A549 (cell line): ENCODE results near the gene MTHFR. TPM values are rescaled to one million over a fixed set of nuclear protein-coding genes. Genes with fewer than 3 reads are reported as not detected.

ENCODE experiments used
- ATAC-seq, 2 experiments: fragments of 200-7000 bp in 1 of 2; fragments of >200 bp in 1 of 2; cut with Nextera tagmentation in 1 of 2; cut with Tn5 transposase in 1 of 2; 3 replicates each; pipeline versions ENCODE4 v1.8.0 to v1.9.1; 2018 to 2020; ENCODE audit warnings: mild to moderate bottlenecking in 1 of 2, moderate library complexity in 1 of 2
- CTCF ChIA-PET: fragments of 300-600 bp; sonication (Branson Sonifier 250); formaldehyde crosslinking; extraction: SDS; loops from one replicate; lab custom pipeline; 2021; ENCODE audit warnings: antibody characterized with exemption, inconsistent platforms; lab: Yijun Ruan, JAX
- POLR2A ChIA-PET: fragments of 350-600 bp; formaldehyde crosslinking; extraction: SDS; loops from one replicate; lab custom pipeline; 2021; ENCODE audit warnings: antibody characterized with exemption, inconsistent platforms; lab: Yijun Ruan, JAX
- DNase-seq, 2 experiments: peaks; one replicate each; pipeline versions ENCODE4 v3.0.0 to v3.0.0-alpha.2; 2011 to 2016; ENCODE audit warnings: low read depth in 1 of 2, low spot score in 1 of 2
- FAIRE-seq: peaks from 2 replicates; lab custom pipeline; 2011; peaks lifted over from hg19 to GRCh38; lab: Jason Lieb, UNC
- H3K27ac ChIP-seq, 2 experiments: fragments of >200 bp; sonication (Bioruptor Twin); formaldehyde crosslinking; 3 replicates each; pipeline ENCODE4 v1.5.1; 2016 to 2017
- H3K4me1 ChIP-seq: fragments of >200 bp; sonication (Bioruptor Twin); formaldehyde crosslinking; 3 replicates; pipeline ENCODE4 v1.6.1; 2016
- H3K4me2 ChIP-seq: fragments of >200 bp; sonication (Bioruptor Twin); formaldehyde crosslinking; 3 replicates; pipeline ENCODE4 v1.6.1; 2016
- H3K4me3 ChIP-seq: fragments of >200 bp; sonication (Bioruptor Twin); formaldehyde crosslinking; 3 replicates; pipeline ENCODE4 v1.5.1; 2016
- H3K9me3 ChIP-seq: fragments of >200 bp; sonication (Bioruptor Twin); formaldehyde crosslinking; 3 replicates; pipeline ENCODE4 v1.6.1; 2016
- FOXS1 ChIP-seq: fragments of 250-450 bp; sonication (Bioruptor Pico); IDR thresholded peaks from 2 replicates; pipeline ENCODE4 v1.5.0; 2020; ENCODE audit warnings: mild to moderate bottlenecking, moderate library complexity
- JUNB ChIP-seq: fragments of >200 bp; sonication (Bioruptor Twin); formaldehyde crosslinking; IDR thresholded peaks from 2 replicates; pipeline ENCODE4 v1.6.1; 2016
- PBX3 ChIP-seq: IDR thresholded peaks from 2 replicates; pipeline ENCODE4 v1.6.1; 2012
- RAD21 ChIP-seq, 2 experiments: fragments of >200 bp in 1 of 2; sonication (Bioruptor Twin) in 1 of 2; formaldehyde crosslinking in 1 of 2; IDR thresholded peaks in 1 of 2; conservative IDR thresholded peaks in 1 of 2; 2 replicates in 1 of 2; 3 replicates in 1 of 2; pipeline ENCODE4 v1.6.1; 2012 to 2018; ENCODE audit warnings: inconsistent platforms in 1 of 2
- RNF2 ChIP-seq: fragments of 200-600 bp; sonication (generic); IDR thresholded peaks from 2 replicates; pipeline ENCODE4 v1.6.1; 2016; ENCODE audit warnings: low read depth, mild to moderate bottlenecking, antibody characterized with exemption, moderate library complexity, borderline replicate concordance
- SMC3 ChIP-seq: fragments of >200 bp; sonication (Bioruptor Twin); formaldehyde crosslinking; IDR thresholded peaks from 3 replicates; pipeline ENCODE4 v1.6.1; 2018; ENCODE audit warnings: inconsistent platforms
- USF2 ChIP-seq: fragments of 450-650 bp; IDR thresholded peaks from 2 replicates; pipeline ENCODE4 v1.6.1; 2014; ENCODE audit warnings: antibody characterized with exemption
- ZFP36 ChIP-seq: fragments of 450-650 bp; IDR thresholded peaks from 2 replicates; pipeline ENCODE4 v1.6.1; 2014; ENCODE audit warnings: borderline replicate concordance; ENCODE audit not compliant: partially characterized antibody
- WGBS: methylation state at CpG from one replicate; pipeline ENCODE4 v1.1.6; 2017; ENCODE audit errors: missing lambda C conversion rate; 5-methylcytosine and 5-hydroxymethylcytosine counted together
- polyA plus RNA-seq, 4 experiments: library from polyadenylated mRNA; depleted of rRNA in 3 of 4; stranded (reverse); fragments of >200 nt; fragmentation: RNase III in 1 of 4; extraction: RNeasy Plus Mini Kit Qiagen cat#74134 plus additional on column Dnase treatment in 1 of 4; gene quantifications; 2 replicates in 3 of 4; 3 replicates in 1 of 4; pipeline ENCODE4 v1.2.3, GENCODE V29; 2011 to 2017
- TF ChIP-seq, protein P1 (sequence below): fragments of >200 bp; sonication (Bioruptor Twin); formaldehyde crosslinking; IDR thresholded peaks from 3 replicates; pipeline ENCODE4 v1.5.1; 2016
- TF ChIP-seq, protein P2 (sequence below): IDR thresholded peaks from 2 replicates; pipeline ENCODE4 v1.6.1; 2012

Gene MTHFR
- polyA plus RNA-seq, 2 of the 4 experiments (the other 2 are of a cell fraction), result 4.5 to 5.2 TPM

DNA sequence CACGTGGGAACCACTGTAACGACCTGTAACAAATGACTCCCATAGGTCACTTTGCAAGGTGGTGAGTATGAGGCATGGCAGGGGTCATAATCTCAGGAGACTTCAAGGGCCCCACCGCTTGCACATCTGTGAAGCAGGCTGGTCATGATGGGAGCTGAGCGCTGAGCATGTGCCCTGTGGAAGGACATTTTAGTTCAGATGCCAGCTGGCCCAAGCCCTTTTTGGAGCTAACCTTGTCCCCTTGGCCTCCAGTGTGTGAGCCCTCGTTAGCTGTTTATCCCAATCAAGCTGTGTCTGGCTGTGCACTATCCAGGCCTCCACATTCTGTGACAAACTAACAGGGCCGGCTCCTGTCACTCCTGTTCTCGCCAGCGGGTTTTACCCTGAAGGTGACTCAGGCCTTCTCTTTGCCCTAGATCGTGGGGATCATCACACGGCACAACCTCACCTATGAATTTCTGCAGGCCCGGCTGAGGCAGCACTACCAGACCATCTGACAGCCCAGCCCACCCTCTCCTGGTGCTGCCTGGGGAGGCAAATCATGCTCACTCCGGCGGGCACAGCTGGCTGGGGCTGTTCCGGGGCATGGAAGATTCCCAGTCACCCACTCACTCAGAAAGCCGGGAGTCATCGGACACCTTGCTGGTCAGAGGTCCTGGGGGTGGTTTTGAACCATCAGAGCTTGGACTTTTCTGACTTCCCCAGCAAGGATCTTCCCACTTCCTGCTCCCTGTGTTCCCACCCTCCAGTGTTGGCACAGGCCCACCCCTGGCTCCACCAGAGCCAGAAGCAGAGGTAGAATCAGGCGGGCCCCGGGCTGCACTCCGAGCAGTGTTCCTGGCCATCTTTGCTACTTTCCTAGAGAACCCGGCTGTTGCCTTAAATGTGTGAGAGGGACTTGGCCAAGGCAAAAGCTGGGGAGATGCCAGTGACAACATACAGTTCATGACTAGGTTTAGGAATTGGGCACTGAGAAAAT is 34.3 kb upstream of the MTHFR start:
- FAIRE-seq, result no peak
- CTCF ChIA-PET, result interaction anchor here (0.7 to 5.6 kb wide), 16 partner anchors 9 to 141 kb away, joined by 3 to 48 read pairs (median 4); partner anchors contain the start of genes CLCN6, MFN2 and MTHFR

GRCh38 chr1:11838349-11839272 is 32.8 kb upstream of the MTHFR start:
- DNase-seq (peak; percentile 49 to 83), FAIRE-seq (no peak), ATAC-seq (peak; percentile 84 to 96)
- Histone ChIP-seq H3K4me1 (no peaks in the 10 kb centered on the region), H3K27ac (no peak overlapping the region), H3K4me3 (no peak overlapping the region), H3K9me3 (no peaks in the 10 kb centered on the region), H3K4me2 (no peak overlapping the region)
- TF ChIP-seq ZFP36 (no peak), SMC3 (peak; percentile 73), RAD21 (conservative IDR thresholded peaks at IDR 0.05 in 1 of 2, IDR thresholded peaks at IDR 0.05 in 1 of 2) (peak; percentile 81 to 86)
- TF ChIP-seq, protein P1, sequence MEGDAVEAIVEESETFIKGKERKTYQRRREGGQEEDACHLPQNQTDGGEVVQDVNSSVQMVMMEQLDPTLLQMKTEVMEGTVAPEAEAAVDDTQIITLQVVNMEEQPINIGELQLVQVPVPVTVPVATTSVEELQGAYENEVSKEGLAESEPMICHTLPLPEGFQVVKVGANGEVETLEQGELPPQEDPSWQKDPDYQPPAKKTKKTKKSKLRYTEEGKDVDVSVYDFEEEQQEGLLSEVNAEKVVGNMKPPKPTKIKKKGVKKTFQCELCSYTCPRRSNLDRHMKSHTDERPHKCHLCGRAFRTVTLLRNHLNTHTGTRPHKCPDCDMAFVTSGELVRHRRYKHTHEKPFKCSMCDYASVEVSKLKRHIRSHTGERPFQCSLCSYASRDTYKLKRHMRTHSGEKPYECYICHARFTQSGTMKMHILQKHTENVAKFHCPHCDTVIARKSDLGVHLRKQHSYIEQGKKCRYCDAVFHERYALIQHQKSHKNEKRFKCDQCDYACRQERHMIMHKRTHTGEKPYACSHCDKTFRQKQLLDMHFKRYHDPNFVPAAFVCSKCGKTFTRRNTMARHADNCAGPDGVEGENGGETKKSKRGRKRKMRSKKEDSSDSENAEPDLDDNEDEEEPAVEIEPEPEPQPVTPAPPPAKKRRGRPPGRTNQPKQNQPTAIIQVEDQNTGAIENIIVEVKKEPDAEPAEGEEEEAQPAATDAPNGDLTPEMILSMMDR, result peak; percentile 79
- WGBS, result 62% methylated on average over 35 of the region's 40 CpGs
- ChIA-PET CTCF (interaction anchor here (0.6 to 5.6 kb wide), 32 partner anchors 9 to 584 kb away, joined by 3 to 48 read pairs (median 5); partner anchors contain the start of genes CLCN6, MFN2, MTHFR and NPPA), POLR2A (interaction anchor here (1.0 kb wide), 2 partner anchors 69 to 71 kb away, joined by 6 to 16 read pairs; no protein-coding TSS in a partner anchor)

More for the DNA sequence above, 34.3 kb upstream of the MTHFR start:
- Histone ChIP-seq H3K9me3 (no peaks in the 10 kb centered on the region), H3K4me1 (no peaks in the 10 kb centered on the region), H3K4me2 (no peak overlapping the region), H3K27ac (no peak overlapping the region), H3K4me3 (no peak overlapping the region)
- POLR2A ChIA-PET, result no interaction called here
- TF ChIP-seq FOXS1 (CRISPR knock-in tag) (no peak), PBX3 (no peak)
- no peak for ATAC-seq
- 91% methylated on average over 14 of the region's 20 CpGs for WGBS
- no peak for DNase-seq

DNA sequence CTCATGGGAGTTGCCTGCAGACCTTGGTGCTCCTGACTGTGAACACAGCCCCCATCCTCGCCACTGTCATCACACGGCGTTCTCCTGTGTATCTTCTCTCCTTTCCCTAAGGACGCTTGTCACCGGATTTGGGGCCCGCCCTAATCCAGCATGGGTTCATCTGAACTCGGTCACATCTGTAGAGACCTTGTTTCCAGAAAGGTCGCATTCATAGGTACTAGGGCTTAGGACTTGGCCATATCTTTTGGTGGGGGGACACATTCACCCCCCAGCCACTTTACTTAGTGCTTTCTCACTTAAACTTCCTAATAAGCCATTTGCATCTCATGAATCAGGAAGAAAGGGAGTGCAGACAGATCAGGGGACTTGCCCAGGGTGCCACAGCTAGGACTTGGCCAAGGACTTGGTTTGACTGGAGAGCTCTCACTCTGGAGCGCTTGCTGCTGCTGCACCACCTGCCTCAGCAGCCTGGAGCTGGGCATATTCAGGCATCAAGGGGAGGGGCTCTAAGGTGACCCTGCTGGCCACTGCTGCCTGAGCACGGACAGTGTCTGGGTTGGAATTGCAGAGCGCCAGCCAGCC is 32.1 kb upstream of the MTHFR start:
- Histone ChIP-seq H3K4me1 (no peaks in the 10 kb centered on the region), H3K4me3 (no peak overlapping the region), H3K9me3 (no peaks in the 10 kb centered on the region), H3K4me2 (no peak overlapping the region), H3K27ac (no peak overlapping the region)
- ChIA-PET POLR2A (interaction anchor here (1.0 to 2.2 kb wide), 4 partner anchors 70 to 72 kb away, joined by 5 to 16 read pairs (median 8); no protein-coding TSS in a partner anchor), CTCF (interaction anchor here (0.6 to 5.6 kb wide), 35 partner anchors 10 to 584 kb away, joined by 3 to 48 read pairs (median 5); partner anchors contain the start of genes CLCN6, MFN2, MTHFR and NPPA)
- DNase-seq (no peak), ATAC-seq (peak; percentile 42 to 51; a peak in 4 of 6 replicates), FAIRE-seq (no peak)
- TF ChIP-seq USF2 (no peak), RNF2 (no peak), JUNB (no peak)
- TF ChIP-seq, protein P2, sequence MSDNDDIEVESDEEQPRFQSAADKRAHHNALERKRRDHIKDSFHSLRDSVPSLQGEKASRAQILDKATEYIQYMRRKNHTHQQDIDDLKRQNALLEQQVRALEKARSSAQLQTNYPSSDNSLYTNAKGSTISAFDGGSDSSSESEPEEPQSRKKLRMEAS, result no peak
- WGBS, result 90% methylated on average over 9 of the region's 11 CpGs
